ENCODE data around the gene GRAMD1C.
A peak's percentile ranks its signal among the peaks of the same experiment; 100 is the strongest.

The GRAMD1C gene

DNA sequence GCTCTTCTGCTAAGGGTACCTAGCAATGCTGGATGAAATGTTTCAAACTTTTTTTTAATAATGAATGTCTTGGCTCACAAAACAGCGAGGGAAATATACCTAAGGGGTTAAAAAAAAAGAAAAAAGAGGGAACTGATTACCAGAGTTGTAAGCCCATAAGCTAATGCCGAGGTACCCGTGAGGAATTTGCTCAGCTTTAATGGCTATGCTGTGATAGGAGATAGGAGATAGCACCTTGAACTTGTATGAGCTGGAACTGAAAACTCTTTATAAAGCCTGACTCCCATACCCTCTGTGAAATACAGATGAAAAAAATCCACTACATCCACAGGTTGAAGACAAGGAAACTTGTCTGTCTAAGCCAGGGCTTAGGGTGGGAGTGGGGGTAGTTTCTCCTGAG lies 13.9 kb downstream of the GRAMD1C start:
- no peak for DNase-seq

DNA sequence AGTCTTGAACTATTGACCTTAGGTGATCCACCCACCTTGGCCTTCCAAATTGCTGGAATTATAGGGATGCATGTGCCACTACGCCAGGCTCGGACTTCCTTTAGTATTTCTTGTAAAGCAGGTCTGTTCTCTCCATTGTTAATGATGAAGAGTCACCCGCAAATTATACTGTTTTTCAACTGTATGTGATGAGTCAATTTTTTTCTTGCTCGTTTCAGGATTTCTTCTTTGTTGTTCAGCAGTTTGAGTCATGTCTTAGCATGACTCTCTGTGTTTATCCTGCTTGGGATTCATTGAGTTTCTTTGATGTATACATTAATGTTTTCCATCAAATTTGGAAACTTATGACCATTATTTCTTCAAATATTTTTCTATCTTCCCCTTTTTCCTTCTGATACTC lies 28.9 kb downstream of the GRAMD1C start:
- no peak for DNase-seq

DNA sequence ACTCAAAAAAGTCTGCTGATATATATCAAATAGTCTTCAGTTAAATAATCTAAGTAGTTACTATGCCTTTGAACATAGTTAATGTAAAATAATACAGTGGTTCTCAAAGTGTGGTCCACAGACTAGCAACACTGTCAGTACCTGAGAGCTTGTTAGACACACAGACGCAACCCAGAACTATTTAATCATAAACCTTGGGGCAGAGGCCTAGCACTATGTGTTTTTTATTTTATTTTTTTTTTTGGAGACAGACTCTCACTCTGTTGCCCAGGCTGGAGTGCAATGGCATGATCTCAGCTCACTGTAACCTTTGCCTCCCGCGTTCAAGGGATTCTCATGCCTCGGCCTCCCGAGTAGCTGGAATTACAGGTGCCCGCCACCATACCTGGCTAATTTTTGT lies 34.7 kb downstream of the GRAMD1C start:
- no peak for DNase-seq

DNA sequence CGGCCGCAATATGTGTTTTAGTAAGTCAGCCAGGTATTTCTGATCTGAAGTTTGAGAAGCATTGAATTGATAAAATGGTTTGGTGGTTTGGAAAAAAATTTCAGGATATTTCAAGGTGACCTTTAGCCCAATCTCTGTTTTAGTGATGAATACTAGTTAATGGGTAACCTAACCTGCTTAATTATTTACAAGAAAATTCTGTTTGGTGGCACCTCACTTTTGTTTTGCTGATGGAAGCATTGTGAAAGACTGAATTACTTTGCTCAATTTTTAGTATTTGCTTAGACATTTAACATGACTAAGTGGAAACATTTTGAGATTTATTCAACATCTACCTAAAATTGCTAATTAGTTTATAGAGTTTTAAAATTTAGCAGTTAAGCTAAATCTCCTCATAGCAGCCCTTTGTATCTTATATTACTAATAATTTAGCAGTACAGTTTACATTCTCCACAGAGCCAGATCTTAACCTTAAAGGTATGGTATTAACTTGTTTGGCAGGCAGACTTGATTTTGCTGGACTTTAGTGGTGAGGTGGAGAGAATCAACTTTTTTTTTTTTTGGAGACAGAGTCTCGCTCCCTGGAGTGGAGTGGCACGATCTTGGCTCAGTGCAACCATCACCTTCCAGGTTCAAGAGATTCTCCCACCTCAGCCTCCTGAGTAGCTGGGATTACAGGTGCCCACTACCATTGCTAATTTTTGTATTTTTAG lies 35.4 kb downstream of the GRAMD1C start:
- no peak for DNase-seq

DNA sequence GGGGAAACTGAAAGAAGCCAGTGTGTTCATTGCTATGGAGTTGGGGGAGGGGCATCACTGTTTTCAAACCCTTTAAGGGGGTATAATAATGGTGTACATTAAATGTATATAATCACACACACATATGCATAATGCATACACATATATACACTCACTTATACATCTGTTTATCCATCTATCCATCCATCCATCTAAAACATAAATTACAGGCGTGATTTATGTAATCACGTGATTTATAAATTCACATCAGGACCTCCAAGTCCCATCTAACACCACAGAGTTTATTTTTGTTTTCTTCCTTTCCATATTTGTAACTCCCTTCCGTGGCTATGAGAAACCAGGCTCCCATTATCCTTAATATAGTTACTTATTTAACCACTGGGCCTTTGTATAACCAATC lies 39.8 kb downstream of the GRAMD1C start:
- no peak for DNase-seq

DNA sequence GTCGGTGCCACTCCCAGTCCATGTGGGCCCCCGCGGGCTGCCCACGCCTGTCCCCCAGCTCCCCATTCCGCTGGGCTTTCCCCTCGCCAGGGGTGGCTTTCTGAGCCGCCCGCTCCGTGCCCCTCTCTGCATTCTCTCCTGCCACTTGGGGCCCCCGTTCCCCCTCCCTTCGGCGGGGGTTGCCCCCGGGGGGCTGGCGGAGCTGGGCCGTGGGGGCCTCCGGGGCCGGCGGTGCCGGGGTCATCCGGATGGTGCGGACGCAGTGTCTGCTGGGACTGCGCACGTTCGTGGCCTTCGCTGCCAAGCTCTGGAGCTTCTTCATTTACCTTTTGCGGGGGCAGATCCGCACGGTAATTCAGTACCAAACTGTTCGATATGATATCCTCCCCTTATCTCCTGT lies 46.5 kb downstream of the GRAMD1C start:
- no peak for DNase-seq

DNA sequence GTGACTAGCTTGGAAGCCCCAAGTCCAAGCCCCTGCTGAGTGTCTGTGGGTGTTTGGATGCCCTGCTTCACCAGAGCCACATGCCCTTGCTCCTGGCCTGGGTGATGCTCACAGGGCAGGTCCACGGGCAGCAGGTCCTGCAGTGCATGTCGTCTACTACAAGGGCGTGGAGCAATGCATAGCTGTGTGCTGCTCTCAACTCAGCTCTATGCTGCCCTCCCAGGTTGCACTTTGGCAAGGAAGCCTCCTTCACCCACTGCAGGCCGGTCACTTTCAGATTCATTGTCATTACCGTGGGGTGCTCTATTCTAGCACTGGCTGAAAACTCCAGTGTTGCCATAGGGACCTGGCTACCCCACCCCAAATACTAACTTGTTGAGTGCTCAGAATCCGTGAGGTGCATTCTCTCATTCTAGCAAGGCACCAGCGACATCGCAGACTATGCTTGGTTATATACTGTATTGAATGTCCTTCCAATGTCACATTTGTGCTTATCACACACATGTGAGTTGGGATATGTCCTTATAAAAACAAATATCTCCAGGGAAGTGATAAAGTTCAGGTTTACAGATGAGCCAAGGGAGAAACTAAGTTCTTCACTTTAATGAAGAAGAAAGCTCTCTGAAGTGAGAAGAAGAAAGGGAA lies 51.8 kb downstream of the GRAMD1C start:
- no peak for DNase-seq

DNA sequence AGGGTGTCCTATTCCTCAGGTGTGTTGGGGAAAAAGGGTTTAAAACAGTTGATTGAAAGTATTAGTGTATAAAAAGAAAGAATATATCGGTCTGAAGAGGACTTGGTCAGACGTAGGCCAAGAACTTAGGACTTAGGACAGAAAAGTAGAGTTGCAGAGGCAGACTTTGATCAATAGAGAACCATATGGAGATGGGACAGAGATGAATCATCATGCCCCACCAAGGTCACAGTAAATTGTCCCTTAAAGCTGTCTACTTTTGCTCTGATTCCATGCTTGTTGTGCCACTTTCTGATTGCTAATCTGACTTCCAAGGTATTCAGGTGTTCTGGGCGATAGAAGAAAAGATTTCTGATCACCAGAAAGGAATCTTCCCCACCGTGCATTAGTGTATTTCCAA lies 56.3 kb downstream of the GRAMD1C start:
- DNase-seq, result no peak

DNA sequence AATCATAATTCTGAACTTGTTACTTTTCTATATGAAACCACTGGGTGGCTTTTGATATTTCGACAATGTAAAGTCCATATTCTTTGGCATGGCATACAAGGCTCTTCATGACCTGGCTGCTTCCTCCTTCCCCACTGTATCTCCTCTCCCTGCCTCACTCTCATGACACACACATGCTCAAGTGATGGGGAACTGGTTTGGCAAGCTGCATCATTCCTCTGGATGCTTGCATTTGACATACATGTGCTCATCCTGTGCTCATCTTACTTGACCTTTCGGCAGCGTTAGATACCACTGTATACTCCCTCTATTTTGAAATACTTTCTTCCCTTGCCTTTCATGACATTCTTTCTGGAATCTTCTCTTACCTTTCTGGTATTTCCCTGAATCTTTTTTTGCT lies 57.4 kb downstream of the GRAMD1C start:
- no peak for DNase-seq

DNA sequence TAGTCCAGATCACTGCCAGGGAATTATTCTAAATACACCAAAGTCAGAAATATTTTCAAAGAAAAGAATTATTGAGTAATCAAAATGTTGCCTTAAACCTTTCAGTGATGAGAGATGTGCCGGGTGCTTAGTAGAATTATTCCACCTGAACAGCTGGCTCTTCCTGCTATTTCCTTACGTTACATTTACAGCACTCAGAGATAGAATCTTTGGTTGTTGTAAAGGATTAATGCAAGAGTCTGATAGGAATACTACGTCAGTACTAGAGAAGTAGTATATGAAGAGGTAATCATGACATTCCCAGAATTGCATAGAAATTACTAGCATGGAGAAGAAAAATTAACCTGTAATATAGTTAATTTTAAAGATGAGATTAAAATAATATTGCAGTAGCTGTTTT lies 58.3 kb downstream of the GRAMD1C start:
- DNase-seq, result no peak

DNA sequence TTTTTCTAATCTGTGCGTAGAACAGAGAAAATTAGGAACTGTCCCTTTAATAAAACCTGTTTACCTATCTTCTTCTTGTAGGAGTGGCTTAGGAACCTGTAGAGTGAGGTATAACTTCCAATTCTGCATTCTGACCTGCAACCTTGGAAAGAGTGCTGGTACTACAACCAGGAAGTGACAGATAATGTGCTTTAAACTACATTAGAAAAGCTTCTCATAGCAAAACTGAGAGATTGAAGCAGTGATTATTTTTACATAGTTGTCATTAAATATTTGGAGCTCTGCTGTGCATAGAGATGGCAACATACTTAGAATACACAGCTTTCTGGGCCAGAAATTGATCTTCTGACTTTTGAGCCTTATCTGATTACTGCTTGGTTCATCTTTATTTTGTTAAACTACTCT lies 58.8 kb downstream of the GRAMD1C start:
- no peak for DNase-seq

DNA sequence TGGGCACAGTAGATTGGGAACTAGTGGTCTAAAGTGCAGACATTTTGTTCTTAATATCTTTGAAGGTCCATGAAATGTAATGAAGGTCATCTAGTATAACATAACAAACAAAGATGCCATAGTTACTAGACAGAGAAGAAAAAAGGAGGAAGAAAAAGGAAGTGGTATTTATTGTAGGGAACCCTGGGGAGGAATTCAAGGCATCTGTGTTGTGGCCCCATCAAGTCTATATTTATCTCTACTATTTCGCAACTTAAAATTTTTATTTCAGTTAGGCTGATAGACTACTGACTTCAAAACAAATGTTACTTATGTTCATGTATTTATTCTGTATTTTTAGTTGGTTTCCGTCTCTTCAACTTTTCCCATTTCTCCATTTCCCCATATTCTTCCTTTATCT lies 60.3 kb downstream of the GRAMD1C start:
- no peak for DNase-seq

DNA sequence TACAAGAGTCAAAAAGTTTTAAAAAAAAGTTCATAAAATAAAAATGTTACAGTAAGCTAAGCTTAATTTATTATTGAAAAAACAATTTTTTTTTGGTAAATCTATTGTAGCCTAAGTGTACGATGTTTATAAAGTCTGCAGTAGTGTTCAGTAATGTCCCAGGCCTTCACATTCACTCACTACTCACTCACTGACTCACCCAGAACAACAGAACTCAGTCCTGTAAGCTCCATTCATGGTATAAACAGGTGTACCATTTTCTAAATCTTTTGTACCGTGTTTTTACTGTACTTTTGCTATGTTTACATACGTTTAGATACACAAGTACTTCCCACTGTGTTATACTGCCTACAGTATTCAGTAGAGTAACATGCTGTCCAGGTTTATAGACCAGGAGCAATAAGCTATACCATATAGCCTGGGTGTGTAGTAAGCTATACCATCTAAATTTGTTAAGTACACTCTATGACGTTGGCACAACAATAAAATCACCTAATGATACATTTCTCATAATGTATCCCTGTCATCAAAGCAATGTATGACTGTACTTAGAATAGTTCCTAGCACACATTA lies 68.1 kb downstream of the GRAMD1C start:
- no peak for DNase-seq

DNA sequence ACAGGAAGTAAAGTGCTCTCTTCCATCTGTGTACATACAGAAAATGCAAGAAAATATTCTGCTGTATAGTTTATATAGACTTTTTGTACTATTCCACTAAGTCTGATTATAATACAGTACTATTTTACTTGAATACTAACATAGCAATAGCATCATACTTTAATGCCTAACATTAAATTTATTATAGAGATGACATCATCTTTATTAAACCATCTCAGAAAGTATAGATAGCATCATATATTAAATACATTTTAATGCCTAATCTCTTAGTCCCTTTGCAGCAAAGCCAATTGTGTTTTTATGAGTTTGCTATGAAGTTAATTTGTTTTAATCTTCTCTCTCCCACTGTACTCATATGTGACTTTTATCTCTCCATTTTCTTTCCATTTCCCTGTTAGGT lies 69.5 kb downstream of the GRAMD1C start:
- no peak for DNase-seq

DNA sequence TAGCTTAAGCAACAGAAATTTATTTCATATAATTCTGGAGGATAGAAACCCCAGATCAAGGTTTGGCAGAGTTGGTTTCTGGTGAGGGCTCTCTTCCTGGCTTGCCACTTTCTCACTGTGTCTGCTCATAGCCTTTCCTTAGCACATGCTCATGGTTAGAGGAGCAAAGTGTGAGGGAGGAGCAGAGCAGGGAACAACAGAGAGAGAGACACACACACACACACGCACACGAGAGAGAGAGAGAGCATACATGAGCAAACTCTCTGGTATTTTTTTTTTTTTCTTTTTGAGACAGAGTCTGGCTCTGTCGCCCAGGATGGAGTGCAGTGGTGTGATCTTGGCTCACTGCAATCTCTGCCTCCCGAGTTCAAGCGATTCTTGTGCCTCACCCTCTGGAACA lies 72.4 kb downstream of the GRAMD1C start:
- no peak for DNase-seq

DNA sequence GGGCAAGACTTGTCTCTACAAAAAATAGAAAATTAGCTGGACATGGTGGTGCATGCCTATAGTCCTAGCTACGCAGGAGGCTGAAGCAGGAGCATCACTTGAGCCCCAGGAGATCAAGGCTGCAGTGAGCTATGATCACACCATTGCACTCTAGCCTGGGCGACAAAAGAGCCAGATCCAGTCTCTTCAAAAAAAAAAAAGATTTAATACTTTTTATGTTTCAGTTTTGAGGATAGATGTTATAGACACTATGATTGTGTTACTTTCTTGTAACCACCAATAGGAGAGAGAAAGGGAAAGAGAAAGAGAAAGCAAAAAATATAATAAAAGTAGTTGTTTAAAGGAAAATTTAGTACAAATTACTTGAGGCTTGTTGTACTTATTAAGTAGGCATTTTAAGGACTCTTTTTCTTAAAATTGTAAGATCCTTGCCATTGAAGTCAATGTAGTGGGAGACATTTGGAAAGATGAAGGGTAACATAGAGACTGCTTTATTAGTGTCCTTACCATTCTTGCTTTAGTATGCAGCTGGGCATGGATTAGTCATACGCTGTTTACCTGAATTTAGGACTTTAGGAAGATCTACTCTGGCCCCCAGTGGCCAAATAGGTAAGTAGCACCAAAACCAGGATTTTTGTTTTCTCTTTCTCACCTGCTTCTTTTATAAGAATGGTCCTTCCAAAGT lies 74.1 kb downstream of the GRAMD1C start:
- no peak for DNase-seq

DNA sequence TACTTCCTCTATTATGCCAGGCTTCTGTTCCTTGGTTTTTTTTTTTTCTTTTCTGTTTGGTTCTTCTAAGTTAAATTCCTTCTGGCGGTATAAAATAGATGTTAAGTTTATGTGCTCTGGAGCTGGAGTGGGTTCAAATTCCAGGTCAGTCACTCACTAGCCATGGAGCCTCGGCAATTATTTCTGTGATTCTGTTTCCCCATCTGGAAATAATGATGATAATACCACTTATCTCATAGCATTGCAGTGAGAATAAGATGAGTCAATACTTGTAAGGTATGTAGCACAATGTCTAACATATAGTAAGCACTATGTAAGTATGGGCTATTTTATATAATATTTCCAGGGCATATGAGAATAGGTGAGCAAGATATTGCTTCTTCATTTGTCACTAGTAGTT lies 76.1 kb downstream of the GRAMD1C start:
- no peak for DNase-seq

DNA sequence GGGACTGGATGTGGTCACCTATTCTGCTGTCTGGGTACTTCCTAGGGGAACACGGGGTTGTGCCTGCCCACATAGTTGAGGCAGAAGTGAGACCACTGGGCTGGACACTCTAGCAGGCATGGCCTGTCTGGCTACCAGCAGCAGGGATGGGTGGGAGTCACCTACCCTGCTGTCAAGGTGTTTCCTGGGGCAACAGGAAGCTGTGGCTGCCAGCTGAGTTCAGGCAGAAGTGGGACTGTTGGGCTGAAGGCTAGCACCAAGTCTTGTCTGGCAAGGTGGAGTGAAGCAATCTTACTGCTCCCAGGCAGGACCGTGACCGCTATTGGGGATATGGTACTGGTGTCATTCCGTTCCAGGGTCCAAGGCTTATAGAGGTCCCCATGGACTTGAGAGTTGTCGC lies 89.0 kb downstream of the GRAMD1C start:
- DNase-seq, result no peak

DNA sequence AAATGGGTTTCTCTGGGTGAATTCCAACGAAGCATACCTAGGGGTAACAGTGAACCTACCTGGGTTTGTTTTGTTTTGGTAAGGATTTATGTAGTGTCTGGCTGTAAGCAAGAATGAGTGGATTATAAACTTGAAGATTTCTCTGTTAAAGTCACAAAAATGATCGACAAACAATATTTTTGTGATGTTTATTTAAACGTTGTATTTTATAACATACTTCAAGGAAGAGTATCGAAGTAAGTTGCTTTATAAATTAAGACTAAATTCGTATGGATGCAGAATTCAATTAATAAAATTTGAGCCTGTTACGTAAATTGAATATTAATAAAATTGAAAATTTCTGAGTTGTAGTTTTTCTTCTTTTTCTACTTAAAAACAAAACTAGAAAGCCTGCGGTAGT lies 108.2 kb downstream of the GRAMD1C start:
- no peak for DNase-seq

DNA sequence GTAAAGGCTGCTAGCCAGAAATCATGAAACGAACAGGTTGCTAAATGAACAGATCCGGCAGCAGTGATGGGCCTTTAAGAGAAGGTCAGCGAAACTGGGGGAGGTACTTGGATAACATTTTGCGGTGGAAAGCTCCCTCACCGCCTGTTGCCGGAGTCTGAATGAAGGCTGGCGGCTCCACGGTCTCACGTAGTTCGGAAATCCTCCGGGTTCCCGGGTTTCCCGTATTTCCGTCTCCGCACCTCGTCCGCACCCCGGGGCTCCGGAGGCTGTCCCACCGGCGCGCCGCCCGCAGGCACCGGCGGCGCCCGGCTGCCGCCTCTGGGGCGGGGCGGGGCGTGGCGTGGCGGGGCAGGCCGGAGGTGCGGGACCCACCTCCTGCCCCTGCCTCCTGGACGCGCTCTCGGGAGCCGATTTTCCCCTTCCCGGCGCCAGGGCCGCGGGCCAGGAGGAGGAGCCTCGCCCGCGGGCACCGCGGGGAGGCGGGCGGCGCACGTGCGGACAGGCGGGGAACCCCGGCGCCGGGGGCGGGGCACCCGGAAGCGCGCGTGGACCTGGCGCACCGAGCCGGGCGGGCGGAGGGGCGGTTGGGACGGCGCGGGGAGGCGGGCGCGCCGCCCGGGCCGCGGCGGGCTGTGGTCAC lies 108.9 kb downstream of the GRAMD1C start, which contains the start of gene ZDHHC23:
Gene ZDHHC23 (plus strand): TSS at position 642 of the 643 bp plus-strand sequence. CDS start 790 bp downstream, outside the sequence.
- peak; percentile 61 for DNase-seq

DNA sequence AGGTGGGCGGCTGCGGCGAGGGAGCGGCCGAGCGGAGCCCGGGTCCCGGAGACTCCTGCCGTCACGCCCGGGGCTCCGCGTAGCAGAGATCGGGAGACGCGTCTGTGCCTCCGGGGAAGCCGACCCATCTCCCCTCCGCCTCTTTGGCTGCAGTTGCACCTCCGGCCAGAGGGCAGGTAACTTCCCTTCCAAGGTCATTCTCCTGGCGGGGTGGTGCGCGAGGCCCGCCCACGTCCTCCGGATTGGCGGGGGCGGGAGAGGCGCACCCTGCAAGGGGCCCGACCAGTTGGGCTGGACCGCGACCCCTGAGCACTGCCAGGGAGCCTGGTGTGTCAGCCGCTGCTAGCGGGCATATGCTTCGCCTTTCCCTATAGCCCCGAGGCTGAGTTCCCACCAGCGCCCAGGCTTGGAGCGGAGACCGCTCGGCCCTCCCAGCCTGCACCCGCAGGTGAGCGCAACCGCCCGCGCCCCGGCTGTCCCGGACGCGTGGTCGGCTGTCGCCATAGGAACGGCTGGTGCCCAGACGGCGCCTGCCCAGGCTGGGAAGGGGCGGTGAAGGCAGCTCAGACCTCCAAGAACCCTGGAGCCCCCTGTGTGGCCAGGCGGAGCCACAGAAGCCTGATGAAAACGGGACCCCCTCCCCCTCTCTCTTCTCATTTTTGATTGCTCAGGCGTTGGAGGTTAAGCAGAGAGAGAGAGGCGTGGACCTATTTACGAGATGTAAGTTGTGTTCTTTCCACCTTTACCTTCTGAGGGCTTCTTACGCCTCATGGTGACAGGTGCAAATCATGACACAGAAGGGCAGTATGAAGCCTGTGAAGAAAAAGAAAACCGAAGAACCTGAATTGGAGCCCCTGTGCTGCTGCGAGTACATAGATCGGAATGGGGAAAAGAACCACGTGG lies 109.7 kb downstream of the GRAMD1C start:
- peak; percentile 25 for DNase-seq

DNA sequence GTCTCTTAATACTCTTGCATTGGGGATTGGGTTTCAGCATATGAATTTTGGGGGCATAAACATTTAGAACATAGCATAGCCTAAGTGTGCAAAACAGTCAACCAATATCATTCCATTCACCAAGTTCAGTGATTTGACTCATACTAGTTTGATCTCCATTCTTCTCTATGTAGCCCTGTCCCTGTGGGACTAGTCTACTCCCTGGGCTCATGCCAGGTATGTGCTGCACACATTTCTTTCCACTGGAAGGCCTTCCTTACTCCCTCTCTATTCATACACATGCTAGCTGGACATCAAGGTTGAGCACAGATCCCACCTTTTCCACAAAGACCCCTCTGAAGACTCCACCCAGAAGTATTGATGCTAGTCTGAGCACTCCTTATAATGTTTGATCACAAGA lies 114.3 kb downstream of the GRAMD1C start:
- DNase-seq, result no peak
